HEK293T (cell line): ENCODE results near the gene SMAP2.

Source experiments
- ARNT ChIP-seq: fragments of 450-650 bp; IDR thresholded peaks from 2 replicates; pipeline ENCODE4 v1.6.1; 2017; ENCODE audit warnings: mild to moderate bottlenecking
- BHLHE40 ChIP-seq: fragments of 450-650 bp; IDR thresholded peaks from 2 replicates; pipeline ENCODE4 v1.6.1; 2016; ENCODE audit warnings: mild to moderate bottlenecking, moderate library complexity, borderline replicate concordance
- ELF4 ChIP-seq: fragments of 450-650 bp; IDR thresholded peaks from 2 replicates; pipeline ENCODE4 v1.6.1; 2017; ENCODE audit warnings: antibody characterized with exemption
- FOXA1 ChIP-seq: fragments of 450-650 bp; IDR thresholded peaks from 2 replicates; pipeline ENCODE4 v1.6.1; 2016; ENCODE audit warnings: mild to moderate bottlenecking
- FOXK2 ChIP-seq: fragments of 450-650 bp; IDR thresholded peaks from 2 replicates; pipeline ENCODE4 v1.6.1; 2016; ENCODE audit warnings: mild to moderate bottlenecking
- FOXM1 ChIP-seq: fragments of 450-650 bp; IDR thresholded peaks from 2 replicates; pipeline ENCODE4 v1.6.1; 2017; ENCODE audit warnings: mild to moderate bottlenecking, borderline replicate concordance
- HDGF ChIP-seq: fragments of 450-650 bp; IDR thresholded peaks from 2 replicates; pipeline ENCODE4 v1.6.1; 2017; ENCODE audit warnings: antibody characterized with exemption, borderline replicate concordance
- SP1 ChIP-seq: fragments of 450-650 bp; IDR thresholded peaks from 2 replicates; pipeline ENCODE4 v1.6.1; 2017

GRCh38 chr1:40423951-40424618, 50.6 kb downstream of the SMAP2 start:
- no peak for TF ChIP-seq BHLHE40
- no peak for TF ChIP-seq FOXK2
- no peak for TF ChIP-seq FOXM1
- TF ChIP-seq ARNT: no peak
- no peak for TF ChIP-seq HDGF
- no peak for TF ChIP-seq ELF4
- no peak for TF ChIP-seq FOXA1
- TF ChIP-seq SP1: no peak
